UCSD-AML1 (cell line): ENCODE results near the gene UPF1.
"Not testable (repeated sequence)": the region's sequence is repeated elsewhere in the genome, so short reads cannot be mapped to it uniquely, and the experiment has no call there.

Experiments
- DNase-seq: peaks from one replicate; lab custom pipeline; 2025; ENCODE audit not compliant: unreplicated experiment; lab: John Stamatoyannopoulos, UW

The UPF1 gene

DNA sequence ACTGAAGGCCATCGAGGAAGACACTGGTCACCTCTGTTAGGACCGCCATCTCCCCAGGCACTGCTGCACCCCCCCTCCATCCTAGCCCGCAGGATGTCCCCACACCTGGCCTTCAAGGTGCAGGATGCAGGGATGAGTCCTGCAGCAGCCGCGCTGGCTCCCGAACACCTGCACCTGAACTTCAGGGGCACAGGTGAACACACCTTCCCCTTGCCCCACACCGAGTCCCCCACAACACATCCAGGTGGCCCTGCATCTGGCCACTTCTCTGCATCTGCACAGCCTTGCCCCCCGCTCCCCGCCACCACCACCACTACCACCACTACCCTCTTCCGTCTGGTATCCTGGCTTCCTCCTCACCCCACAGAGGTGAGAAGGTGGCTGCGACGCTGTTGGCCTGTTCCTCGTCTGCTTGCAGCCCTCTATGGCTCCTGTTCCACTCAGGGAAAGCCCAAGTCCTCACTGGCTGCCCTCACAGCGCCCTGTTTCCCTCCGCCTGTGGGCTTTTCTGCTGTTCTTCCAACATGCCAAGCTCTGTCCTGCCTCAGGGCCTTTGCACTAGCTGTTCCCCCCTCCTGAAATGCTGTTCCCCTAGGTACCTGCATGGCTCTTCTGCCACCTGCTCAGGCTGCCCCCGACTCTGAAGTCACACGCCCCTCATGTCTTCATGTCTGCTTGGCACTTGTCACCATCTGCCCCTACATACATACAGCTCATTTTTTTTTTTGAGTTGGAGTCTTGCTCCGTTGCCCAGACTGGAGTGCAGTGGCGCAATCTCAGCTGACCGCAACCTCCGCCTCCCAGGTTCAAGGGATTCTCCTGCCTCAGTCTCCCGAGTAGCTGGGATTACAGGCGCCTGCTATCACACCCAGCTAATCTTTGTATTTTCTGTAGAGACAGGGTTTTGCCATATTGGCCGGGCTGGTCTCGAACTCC is 65.6 kb downstream of the UPF1 start:
- no peak for DNase-seq

- no peak for DNase-seq
These were observed 66.4 kb downstream of the UPF1 start for GRCh38 chr19:18898081-18898606.

- no peak for DNase-seq
These were observed 67.0 kb downstream of the UPF1 start for GRCh38 chr19:18898607-18899408.

GRCh38 chr19:18899624-18900560 is 68.1 kb downstream of the UPF1 start:
- no peak for DNase-seq

DNA sequence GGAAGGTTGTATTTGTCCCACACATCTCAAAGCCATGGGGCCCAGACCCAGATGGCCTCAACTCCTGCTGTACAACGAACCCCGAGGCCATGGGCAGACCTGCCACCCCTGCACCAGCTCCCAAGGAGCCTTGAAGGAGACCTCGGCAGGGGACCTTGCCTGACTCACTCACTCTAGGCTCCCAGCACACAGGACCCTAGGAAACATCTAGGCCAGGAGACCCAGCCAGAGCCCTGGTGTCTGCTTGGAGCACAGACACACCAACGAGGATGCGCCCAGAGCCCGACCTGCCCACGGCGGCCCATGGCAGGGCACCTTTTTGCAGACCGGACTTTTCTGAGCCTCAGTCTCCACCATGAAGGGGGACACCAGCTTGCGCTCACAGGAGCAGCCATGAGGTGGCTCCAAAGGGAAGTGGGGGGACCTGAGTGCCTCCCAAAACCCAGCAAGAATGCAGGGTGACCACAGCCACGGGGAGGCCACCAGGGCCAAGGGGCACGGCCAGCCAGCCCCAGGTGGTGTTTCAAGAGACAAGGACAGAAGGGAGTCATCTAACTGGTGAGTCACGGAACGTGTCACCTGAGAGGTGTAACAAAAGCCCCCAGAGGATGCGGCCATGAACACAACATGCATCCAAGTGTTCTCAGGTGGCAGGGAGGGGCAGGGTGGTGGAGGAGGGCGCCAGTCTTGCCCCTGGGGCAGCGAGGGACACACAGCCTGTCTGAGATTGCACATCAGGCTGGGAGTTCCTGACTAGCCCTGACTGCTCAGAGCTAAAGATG is 69.1 kb downstream of the UPF1 start:
- no peak for DNase-seq

DNA sequence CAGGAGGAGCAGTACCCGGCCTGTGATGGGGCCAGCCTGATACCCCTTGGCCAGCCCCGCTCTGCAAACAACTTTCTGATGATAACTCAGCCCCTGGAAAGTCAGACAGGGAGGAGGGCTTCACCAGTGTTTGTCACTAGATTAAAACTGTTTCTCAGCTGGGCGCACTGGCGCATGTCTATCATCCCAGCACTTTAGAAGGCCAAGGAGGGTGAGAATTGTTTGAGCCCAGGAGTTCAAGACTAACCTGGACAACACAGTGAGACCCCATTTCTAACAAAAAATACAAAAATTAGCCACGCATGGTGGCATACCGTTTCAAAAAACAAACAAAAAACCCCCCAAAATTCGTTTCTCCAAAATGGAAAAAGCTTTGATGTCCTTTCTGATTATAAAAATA is 69.7 kb downstream of the UPF1 start:
- DNase-seq: no peak

DNA sequence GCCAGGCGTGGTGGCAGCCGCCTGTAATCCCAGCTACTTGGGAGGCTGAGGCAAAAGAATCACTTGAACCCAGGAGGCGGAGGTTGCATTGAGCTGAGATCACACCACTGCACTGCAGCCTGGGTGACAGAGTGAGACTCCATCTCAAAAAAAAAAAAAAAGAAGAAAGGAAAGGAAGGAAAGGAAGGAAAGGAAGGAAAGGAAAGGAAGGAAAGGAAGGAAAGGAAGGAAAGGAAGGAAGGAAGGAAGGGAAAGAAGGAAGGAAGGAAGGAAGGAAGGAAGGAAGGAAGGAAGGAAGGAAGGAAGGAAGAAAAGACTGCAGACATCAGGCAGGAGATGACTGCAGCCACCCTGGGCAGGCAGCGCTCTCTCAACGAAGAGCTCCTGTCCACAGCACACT is 70.8 kb downstream of the UPF1 start:
- not testable (repeated sequence) for DNase-seq

GRCh38 chr19:18903156-18904037 is 71.6 kb downstream of the UPF1 start:
- no peak for DNase-seq

- no peak for DNase-seq
These were observed 72.7 kb downstream of the UPF1 start for GRCh38 chr19:18904334-18905057.

DNA sequence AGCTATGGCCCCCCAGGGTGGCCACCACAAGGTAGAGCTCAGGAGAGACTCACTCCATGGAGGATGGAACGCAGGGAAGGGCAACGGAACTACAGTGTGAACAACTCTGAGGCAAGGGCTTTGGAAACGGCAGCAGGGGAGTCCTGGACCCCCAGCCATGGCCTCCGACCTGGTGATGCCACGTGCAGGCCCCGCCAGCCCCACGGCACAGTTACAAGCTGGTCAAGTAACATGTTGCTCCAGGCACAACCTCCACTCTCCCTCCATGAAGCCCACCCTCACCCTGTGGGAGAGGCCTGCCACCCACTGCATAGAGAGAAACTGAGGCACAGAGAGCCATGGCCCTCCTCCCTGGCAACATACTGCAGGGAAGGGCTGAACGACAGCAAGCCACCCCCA is 73.3 kb downstream of the UPF1 start:
- no peak for DNase-seq

GRCh38 chr19:18905513-18906236 is 73.9 kb downstream of the UPF1 start:
- no peak for DNase-seq

DNA sequence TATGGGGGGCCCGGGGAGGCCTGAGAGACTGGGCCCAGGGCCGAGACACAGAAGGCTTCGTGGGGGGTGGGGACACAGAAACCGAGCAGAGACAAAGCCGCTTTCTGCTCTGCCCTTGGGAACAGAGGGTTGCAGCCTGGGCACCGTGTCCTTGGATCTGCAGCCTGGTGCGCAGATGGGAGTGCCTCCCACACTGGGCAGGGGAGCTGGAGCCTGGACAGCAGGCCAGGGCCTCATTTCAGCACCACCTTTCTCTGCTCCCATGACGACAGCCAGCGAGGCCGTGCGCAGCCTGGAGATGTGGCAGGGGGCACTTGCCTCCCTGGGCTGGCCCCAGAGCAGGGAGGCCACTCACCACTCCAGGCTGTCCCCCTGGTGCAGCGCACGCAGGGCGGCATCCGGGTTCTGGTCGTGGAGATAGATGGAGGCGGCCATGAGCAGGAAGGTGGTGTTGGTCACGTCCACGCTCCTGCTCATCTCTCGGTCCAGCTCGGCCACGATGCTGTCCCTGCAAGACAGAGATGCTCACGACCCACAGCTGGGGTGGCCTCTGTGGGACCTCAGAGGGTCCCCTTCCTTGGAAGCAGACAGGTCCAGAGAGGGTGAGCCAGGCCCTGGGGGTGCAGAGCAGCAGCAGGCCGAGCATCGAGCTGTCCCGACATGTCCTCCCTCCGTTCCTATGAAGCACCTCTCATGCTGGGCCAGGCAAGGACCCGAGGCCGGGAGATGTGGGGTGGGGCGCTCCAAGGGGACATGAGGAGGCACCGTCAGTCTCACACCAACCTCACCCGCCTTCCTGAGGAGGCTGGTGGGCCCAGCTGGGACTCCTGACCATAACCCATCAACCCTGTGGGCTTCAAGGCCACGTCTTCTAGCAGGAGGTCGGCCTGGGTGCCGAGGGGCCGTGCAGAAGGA is 75.1 kb downstream of the UPF1 start:
- DNase-seq: no peak

GRCh38 chr19:18908917-18909619 is 77.3 kb downstream of the UPF1 start:
- no peak for DNase-seq

GRCh38 chr19:18910010-18910409 is 78.3 kb downstream of the UPF1 start:
- DNase-seq: no peak

GRCh38 chr19:18910801-18911436 is 79.2 kb downstream of the UPF1 start:
- DNase-seq: no peak

- DNase-seq: no peak
These were observed 81.2 kb downstream of the UPF1 start for GRCh38 chr19:18912933-18913332.
